ENCODE results near the gene NEU4. TPM values are rescaled to one million over a fixed set of nuclear protein-coding genes. Genes with fewer than 3 reads are reported as not detected.
"Not testable (repeated sequence)": the region's sequence is repeated elsewhere in the genome, so short reads cannot be mapped to it uniquely, and the experiment has no call there.

The NEU4 gene
- total RNA-seq, 1 donor from 2014 or later: not detected

GRCh38 chr2:241788572-241788971, 20.4 kb upstream of the NEU4 start:
- no peak for TF ChIP-seq CTCF (conservative IDR thresholded peaks at IDR 0.05; ENCODE audit: low read depth, low read length)
- H3K4me3 ChIP-seq (ENCODE audit: low read depth, low read length): no peak overlapping the region
- DNase-seq (ENCODE audit: low read depth): no peak

- not testable (repeated sequence) for H3K4me3 ChIP-seq (ENCODE audit: low read depth, low read length); DNase-seq (ENCODE audit: low read depth)
Observed at GRCh38 chr2:241791385-241791784, 17.6 kb upstream of the NEU4 start.

- no peak overlapping the region for H3K4me3 ChIP-seq (ENCODE audit: low read depth, low read length)
- no peak for TF ChIP-seq CTCF (conservative IDR thresholded peaks at IDR 0.05; ENCODE audit: low read depth, low read length)
- no peak for DNase-seq (ENCODE audit: low read depth)
Observed at GRCh38 chr2:241793385-241793784, 15.6 kb upstream of the NEU4 start.

- no peak overlapping the region for H3K4me3 ChIP-seq (ENCODE audit: low read depth, low read length)
- TF ChIP-seq CTCF (conservative IDR thresholded peaks at IDR 0.05; ENCODE audit: low read depth, low read length): no peak
- DNase-seq (ENCODE audit: low read depth): no peak
Observed at GRCh38 chr2:241794250-241794823, 14.7 kb upstream of the NEU4 start.

GRCh38 chr2:241795021-241795999, 13.7 kb upstream of the NEU4 start:
- H3K4me3 ChIP-seq (ENCODE audit: low read depth, low read length): no peak overlapping the region
- TF ChIP-seq CTCF (conservative IDR thresholded peaks at IDR 0.05; ENCODE audit: low read depth, low read length): no peak
- no peak for DNase-seq (ENCODE audit: low read depth)

- no peak for TF ChIP-seq CTCF (conservative IDR thresholded peaks at IDR 0.05; ENCODE audit: low read depth, low read length)
- no peak for DNase-seq (ENCODE audit: low read depth)
Observed at GRCh38 chr2:241796209-241796608, 12.8 kb upstream of the NEU4 start.

GRCh38 chr2:241796610-241797138, 12.3 kb upstream of the NEU4 start:
- no peak for TF ChIP-seq CTCF (conservative IDR thresholded peaks at IDR 0.05; ENCODE audit: low read depth, low read length)
- H3K4me3 ChIP-seq (ENCODE audit: low read depth, low read length): no peak overlapping the region
- no peak for DNase-seq (ENCODE audit: low read depth)

More at GRCh38 chr2:241796209-241796608, 12.8 kb upstream of the NEU4 start:
- H3K4me3 ChIP-seq (ENCODE audit: low read depth, low read length): no peak overlapping the region
